ENCODE data around the gene IPCEF1.

The IPCEF1 gene

DNA sequence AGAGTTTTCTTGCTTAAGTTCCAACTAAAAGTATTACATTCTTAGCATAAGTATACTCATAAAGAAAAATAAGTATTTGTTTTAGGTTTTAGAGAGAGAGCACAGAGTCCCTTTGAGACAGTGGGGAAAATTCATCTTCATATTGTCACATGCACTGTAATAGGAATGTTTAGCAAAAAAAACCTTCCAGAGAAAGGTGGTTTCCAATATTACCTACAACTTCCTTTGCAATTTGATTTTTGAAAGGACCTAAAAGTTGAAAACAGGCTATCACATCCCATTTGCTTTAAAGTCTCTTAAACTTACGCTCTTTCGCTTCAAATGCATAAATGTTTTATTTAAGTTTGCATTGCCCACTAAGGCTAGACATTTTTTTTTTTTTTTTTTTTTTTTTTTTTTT lies 231.2 kb downstream of the IPCEF1 start:
- no peak overlapping the region for H3K4me3 ChIP-seq (replicated peaks; ENCODE audit: low read depth, low read length)
- no peak for DNase-seq (ENCODE audit: low read depth)
- TF ChIP-seq, protein P1, sequence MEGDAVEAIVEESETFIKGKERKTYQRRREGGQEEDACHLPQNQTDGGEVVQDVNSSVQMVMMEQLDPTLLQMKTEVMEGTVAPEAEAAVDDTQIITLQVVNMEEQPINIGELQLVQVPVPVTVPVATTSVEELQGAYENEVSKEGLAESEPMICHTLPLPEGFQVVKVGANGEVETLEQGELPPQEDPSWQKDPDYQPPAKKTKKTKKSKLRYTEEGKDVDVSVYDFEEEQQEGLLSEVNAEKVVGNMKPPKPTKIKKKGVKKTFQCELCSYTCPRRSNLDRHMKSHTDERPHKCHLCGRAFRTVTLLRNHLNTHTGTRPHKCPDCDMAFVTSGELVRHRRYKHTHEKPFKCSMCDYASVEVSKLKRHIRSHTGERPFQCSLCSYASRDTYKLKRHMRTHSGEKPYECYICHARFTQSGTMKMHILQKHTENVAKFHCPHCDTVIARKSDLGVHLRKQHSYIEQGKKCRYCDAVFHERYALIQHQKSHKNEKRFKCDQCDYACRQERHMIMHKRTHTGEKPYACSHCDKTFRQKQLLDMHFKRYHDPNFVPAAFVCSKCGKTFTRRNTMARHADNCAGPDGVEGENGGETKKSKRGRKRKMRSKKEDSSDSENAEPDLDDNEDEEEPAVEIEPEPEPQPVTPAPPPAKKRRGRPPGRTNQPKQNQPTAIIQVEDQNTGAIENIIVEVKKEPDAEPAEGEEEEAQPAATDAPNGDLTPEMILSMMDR (IDR thresholded peaks at IDR 0.05; ENCODE audit: low read length, missing control alignments) = no peak

DNA sequence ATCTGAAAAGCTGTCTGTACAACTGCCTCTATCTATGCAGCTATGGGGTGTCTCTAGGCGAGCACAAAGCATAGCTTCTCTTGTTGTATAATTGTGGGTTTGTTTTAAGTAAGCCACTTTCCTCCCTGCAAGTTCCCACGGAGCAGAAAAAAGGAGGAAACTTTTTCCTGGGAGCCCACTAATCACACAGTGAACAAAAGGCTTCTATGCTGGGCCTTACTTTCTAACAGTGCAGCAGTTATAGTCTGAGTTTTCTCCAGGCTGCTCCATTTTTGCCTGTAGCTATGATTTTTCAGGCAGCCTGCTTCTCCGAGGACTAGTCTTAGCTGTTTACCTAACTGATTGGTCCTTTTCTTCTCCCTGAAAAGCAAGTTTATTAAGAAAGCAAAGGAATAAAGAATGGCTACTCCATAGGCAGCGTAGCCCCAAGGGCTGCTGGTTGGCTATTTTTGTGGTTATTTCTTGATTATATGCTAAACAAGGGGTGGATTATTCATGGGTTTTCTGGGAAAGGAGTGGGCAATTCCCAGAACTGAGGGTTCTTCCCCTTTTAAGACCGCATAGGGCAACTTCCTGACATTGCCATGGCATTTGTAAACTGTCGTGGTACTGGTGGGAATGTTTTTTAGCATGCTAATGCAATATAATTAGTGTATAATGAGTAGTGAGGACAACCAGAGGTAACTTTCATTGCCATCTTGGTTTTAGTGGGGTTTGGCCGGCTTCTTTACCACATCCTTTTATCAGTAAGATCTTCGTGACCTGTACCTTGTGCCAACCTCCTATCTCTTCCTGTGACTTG lies 233.2 kb downstream of the IPCEF1 start:
- H3K4me3 ChIP-seq (replicated peaks; ENCODE audit: low read depth, low read length) = no peak overlapping the region
- DNase-seq (ENCODE audit: low read depth) = no peak
- TF ChIP-seq, protein P1 (IDR thresholded peaks at IDR 0.05; ENCODE audit: low read length, missing control alignments) = no peak

DNA sequence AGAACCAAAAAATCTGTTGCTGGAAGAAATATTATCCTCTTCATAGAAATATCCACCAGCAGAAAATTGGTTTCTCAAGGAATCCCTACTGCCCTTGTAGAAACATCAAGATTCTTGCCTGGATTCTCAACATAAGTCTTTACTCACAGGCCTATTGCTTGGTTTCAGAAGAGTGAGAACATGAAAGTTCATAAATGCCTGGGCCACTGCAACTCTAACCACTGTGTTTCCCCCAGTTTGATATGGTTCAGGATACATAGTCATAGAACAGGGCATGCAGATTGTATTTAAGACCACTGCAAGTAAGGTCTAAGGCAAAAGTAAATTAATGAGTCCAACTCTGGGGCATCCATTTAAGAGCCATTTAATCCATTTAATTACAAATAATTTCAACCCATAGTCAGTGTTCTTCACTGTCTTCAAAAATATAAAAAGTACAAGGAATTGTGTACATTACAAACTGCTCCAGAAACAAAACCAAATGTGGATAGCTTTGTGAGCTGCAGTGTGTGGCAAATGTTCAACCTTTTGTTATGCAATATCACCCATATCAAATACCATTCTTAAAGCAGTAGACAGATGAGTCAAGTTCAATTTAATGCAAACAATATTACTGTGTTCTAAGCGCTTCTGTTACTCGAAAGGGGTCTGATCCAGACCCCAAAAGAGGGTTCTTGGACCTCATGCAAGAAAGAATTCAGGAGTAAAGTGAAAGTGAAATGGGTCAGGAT lies 234.2 kb downstream of the IPCEF1 start:
- no peak overlapping the region for H3K4me3 ChIP-seq (replicated peaks; ENCODE audit: low read depth, low read length)
- TF ChIP-seq, protein P1 (IDR thresholded peaks at IDR 0.05; ENCODE audit: low read length, missing control alignments) = no peak
- DNase-seq (ENCODE audit: low read depth) = no peak

DNA sequence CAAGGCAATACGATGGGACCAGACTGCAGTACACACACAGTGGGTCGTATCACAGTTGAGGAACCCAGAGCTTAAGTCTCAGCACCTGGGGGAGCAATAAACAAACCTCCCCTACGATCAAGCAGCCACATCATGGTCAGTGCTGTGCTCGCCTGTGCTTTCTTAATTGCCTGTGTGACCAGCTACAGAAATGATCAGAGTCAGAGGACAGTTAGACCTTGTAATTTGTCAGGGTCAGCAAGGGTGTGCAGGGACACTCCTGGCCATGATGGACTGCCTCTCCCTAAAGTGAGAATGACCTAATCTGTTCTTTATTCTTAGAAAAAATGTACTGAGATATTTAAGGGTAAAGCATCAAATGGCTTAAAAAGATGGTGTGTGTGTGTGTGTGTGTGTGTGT lies 239.1 kb downstream of the IPCEF1 start:
- TF ChIP-seq, protein P1 (IDR thresholded peaks at IDR 0.05; ENCODE audit: low read length, missing control alignments) = no peak
- no peak overlapping the region for H3K4me3 ChIP-seq (replicated peaks; ENCODE audit: low read depth, low read length)
- DNase-seq (ENCODE audit: low read depth) = no peak

DNA sequence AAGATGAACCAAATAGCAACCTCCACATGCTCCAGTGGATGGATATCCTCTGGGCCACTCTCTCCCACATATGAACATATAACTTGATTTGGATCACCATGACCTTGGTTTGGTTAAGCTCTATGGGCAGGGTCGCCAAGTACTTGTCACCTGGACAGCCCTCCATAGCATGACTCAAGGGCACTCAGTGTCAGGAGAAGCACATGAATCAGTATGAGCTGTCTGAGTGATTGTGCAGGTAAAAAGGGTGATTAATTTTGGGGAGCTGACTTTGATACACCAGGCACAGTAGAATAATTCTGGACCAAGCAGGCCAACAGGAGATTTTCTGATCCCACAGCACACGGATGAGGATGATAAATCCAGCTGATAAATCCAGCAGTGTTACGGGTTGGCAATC lies 243.2 kb downstream of the IPCEF1 start:
- TF ChIP-seq, protein P1 (IDR thresholded peaks at IDR 0.05; ENCODE audit: low read length, missing control alignments) = no peak

DNA sequence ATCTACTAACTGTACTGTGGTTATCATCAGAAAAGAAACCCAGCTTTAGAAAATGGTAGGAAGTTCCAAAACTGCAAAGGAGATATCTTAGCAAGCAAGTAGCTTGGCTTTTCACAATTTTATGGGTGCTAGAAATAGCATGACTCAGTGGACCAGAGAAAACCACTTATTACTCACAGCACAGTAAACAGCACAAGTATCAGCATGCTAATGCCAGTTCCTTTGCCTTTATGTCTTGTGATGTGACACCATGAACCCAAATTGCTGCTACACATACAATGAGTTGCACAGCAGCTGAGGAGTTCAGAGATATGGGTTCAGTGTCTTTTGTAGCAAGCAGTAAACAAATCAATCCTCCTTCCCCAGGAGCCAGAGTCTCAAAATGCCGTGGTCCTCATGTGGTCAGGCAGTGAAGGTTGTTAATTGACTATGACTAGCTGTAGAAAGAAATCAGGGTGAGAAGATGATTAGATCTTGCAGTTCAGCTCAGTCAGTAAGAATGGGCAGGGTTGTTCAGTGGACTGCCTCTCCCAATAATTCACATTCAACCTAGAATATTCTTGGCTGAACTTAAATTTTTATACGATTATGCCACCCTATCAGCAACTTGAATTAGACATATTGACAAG lies 244.3 kb downstream of the IPCEF1 start:
- H3K4me3 ChIP-seq (replicated peaks; ENCODE audit: low read depth, low read length) = no peak overlapping the region
- no peak for DNase-seq (ENCODE audit: low read depth)
- TF ChIP-seq, protein P1 (IDR thresholded peaks at IDR 0.05; ENCODE audit: low read length, missing control alignments) = no peak

More for the DNA sequence above, 243.2 kb downstream of the IPCEF1 start:
- DNase-seq (ENCODE audit: low read depth) = no peak
- H3K4me3 ChIP-seq (replicated peaks; ENCODE audit: low read depth, low read length) = no peak overlapping the region
